ENCODE measurements around the gene SRRT. TPM values are rescaled to one million over a fixed set of nuclear protein-coding genes. Genes with fewer than 3 reads are reported as not detected.
"Not testable (repeated sequence)": the region's sequence is repeated elsewhere in the genome, so short reads cannot be mapped to it uniquely, and the experiment has no call there.

Gene SRRT
- total RNA-seq, 6 donors from 2014 or later, result 57.9 to 324 (median 111) TPM

- TF ChIP-seq POLR2A (IDR thresholded peaks at IDR 0.05) (no peak), CTCF (IDR thresholded peaks at IDR 0.05) (no peak), EP300 (IDR thresholded peaks at IDR 0.05) (no peak), POLR2AphosphoS5 (IDR thresholded peaks at IDR 0.05) (no peak)
- Histone ChIP-seq H3K4me3 (no peak overlapping the region), H3K27me3 (no peaks in the 10 kb centered on the region), H3K4me1 (peaks cover 0 to 9% (median 0%) of the 10 kb centered on the region in 4 donors), H3K9me3 (no peaks in the 10 kb centered on the region), H3K36me3 (no peaks in the 10 kb centered on the region), H3K27ac (no peak overlapping the region)
- DNase-seq (no peak), ATAC-seq (ENCODE audit: low FRiP score in 2 of 2) (no peak)
These were observed 46.1 kb downstream of the SRRT start for GRCh38 chr7:100921039-100921438.

- not testable (repeated sequence) for H3K4me1 ChIP-seq; H3K27ac ChIP-seq; H3K36me3 ChIP-seq; H3K27me3 ChIP-seq; ATAC-seq (ENCODE audit: low FRiP score in 2 of 2); H3K9me3 ChIP-seq; DNase-seq
- peak overlapping the region in 1 of 4 donors; percentile 21 for H3K4me3 ChIP-seq
- WGBS, 2 donors, result 48 to 55% methylated on average over 4 of the region's 4 CpGs
These were observed 48.7 kb downstream of the SRRT start for GRCh38 chr7:100923616-100924015.

GRCh38 chr7:100929808-100930174, 54.9 kb downstream of the SRRT start:
- H3K27me3 ChIP-seq, result no peaks in the 10 kb centered on the region
- no peaks in the 10 kb centered on the region for H3K36me3 ChIP-seq
- WGBS, 2 donors, result 94 to 96% methylated on average over 1 of the region's 1 CpG
- ATAC-seq (ENCODE audit: low FRiP score in 2 of 2), result no peak
- H3K9me3 ChIP-seq, result no peaks in the 10 kb centered on the region
- TF ChIP-seq POLR2AphosphoS5 (IDR thresholded peaks at IDR 0.05) (no peak), CTCF (IDR thresholded peaks at IDR 0.05) (no peak), EP300 (IDR thresholded peaks at IDR 0.05) (no peak), POLR2A (IDR thresholded peaks at IDR 0.05) (no peak)
- DNase-seq, result no peak
- peak overlapping the region in 3 of 4 donors; percentile 2 to 37 (median 11) for H3K27ac ChIP-seq
- H3K4me1 ChIP-seq, result no peaks in the 10 kb centered on the region
- H3K4me3 ChIP-seq, result no peak overlapping the region

- Histone ChIP-seq H3K27me3 (no peaks in the 10 kb centered on the region), H3K4me1 (no peaks in the 10 kb centered on the region)
- no peak for TF ChIP-seq POLR2A (IDR thresholded peaks at IDR 0.05)
- no peak for TF ChIP-seq EP300 (IDR thresholded peaks at IDR 0.05)
- TF ChIP-seq POLR2AphosphoS5 (IDR thresholded peaks at IDR 0.05), result no peak
- TF ChIP-seq CTCF (IDR thresholded peaks at IDR 0.05), result no peak
These were observed 58.8 kb downstream of the SRRT start for GRCh38 chr7:100933734-100934133.

GRCh38 chr7:100935381-100935780, 60.5 kb downstream of the SRRT start:
- H3K36me3 ChIP-seq; H3K27me3 ChIP-seq; ATAC-seq (ENCODE audit: low FRiP score in 2 of 2); H3K4me1 ChIP-seq; H3K4me3 ChIP-seq; H3K9me3 ChIP-seq; DNase-seq; H3K27ac ChIP-seq: not testable (repeated sequence)
- 50 to 57% methylated on average over 2 of the region's 2 CpGs for WGBS, 2 donors

More at GRCh38 chr7:100933734-100934133, 58.8 kb downstream of the SRRT start:
- 52 to 70% methylated on average over 4 of the region's 4 CpGs for WGBS, 2 donors
- DNase-seq, result no peak
- H3K27ac ChIP-seq, result no peak overlapping the region
- no peaks in the 10 kb centered on the region for H3K9me3 ChIP-seq
- no peak overlapping the region for H3K4me3 ChIP-seq
- no peaks in the 10 kb centered on the region for H3K36me3 ChIP-seq
- ATAC-seq (ENCODE audit: low FRiP score in 2 of 2), result no peak

- not testable (repeated sequence) for H3K9me3 ChIP-seq; H3K4me3 ChIP-seq; ATAC-seq (ENCODE audit: low FRiP score in 2 of 2); H3K27me3 ChIP-seq; H3K27ac ChIP-seq; H3K4me1 ChIP-seq; DNase-seq; H3K36me3 ChIP-seq
- WGBS, 2 donors, result 91 to 93% methylated on average over 7 of the region's 7 CpGs
These were observed 61.3 kb downstream of the SRRT start for GRCh38 chr7:100936167-100936566.

Small RNAs within 50 kb of the gene (small RNA-seq; reads per million reads assigned to genes)
- gene RN7SL549P (0 reads per million in 4 donors), gene RPS29P15 (0 reads per million in 4 donors)

Other genes with a start within 250 kb of the SRRT start
- 1 to 10 TPM in 1 of 6 donors, under 1 TPM in 4, not detected in 1; 0.20 to 2.1 (median 0.89) TPM for gene TFR2, start 233.6 kb upstream of the SRRT start, total RNA-seq
- gene ACTL6B, start 218.7 kb upstream of the SRRT start, total RNA-seq, result not detected
- gene GNB2, start 201.4 kb upstream of the SRRT start, total RNA-seq, result 100 to 1,000 TPM; 153 to 291 (median 278) TPM
- gene GIGYF1, start 180.9 kb upstream of the SRRT start, total RNA-seq, result 100 to 1,000 TPM in 1 of 6 donors, 10 to 100 TPM in 5; 18.7 to 151 (median 52.9) TPM
- gene POP7, start 169.0 kb upstream of the SRRT start, total RNA-seq, result 10 to 100 TPM in 5 of 6 donors, 1 to 10 TPM in 1; 9.4 to 32.5 (median 22.2) TPM
- gene EPO, start 154.6 kb upstream of the SRRT start, total RNA-seq, result under 1 TPM in 1 of 6 donors, not detected in 5; 0.20 TPM
- not detected for gene ZAN, start 141.5 kb upstream of the SRRT start, total RNA-seq
- 10 to 100 TPM; 36.7 to 96.5 (median 56.6) TPM for gene EPHB4, start 47.6 kb upstream of the SRRT start, total RNA-seq
- 10 to 100 TPM; 14.5 to 50.1 (median 43.9) TPM for gene SLC12A9, start 22.4 kb upstream of the SRRT start, total RNA-seq
- 10 to 100 TPM; 17.8 to 74.3 (median 67.3) TPM for gene TRIP6, start 7.7 kb upstream of the SRRT start, total RNA-seq
- 1 to 10 TPM in 4 of 6 donors, under 1 TPM in 1, not detected in 1; 0.55 to 8.5 (median 4.8) TPM for gene UFSP1, start 14.6 kb downstream of the SRRT start, total RNA-seq
- 1 to 10 TPM in 5 of 6 donors, not detected in 1; 1.3 to 2.9 (median 2.2) TPM for gene ACHE, start 20.8 kb downstream of the SRRT start, total RNA-seq
- gene MUC3A, start 74.4 kb downstream of the SRRT start, total RNA-seq, result 1 to 10 TPM in 3 of 6 donors, under 1 TPM in 3; 0.30 to 3.1 (median 0.94) TPM
- 1 to 10 TPM in 2 of 6 donors, under 1 TPM in 1, not detected in 3; 0.69 to 2.1 (median 1.8) TPM for gene MUC12, start 94.5 kb downstream of the SRRT start, total RNA-seq
- not detected for gene MUC17, start 145.0 kb downstream of the SRRT start, total RNA-seq
- 10 to 100 TPM; 25.4 to 66.1 (median 51.3) TPM for gene TRIM56, start 210.4 kb downstream of the SRRT start, total RNA-seq

Measured in upper lobe of left lung (tissue), 6 donors.